LNCaP clone FGC (cell line): ENCODE measurements around the gene PNPLA2.

Experiments
- DNase-seq: peaks from one replicate; pipeline ENCODE4 v3.0.0-alpha.2; 2011; ENCODE audit warnings: low read depth
- H3K4me3 ChIP-seq: 2 replicates; pipeline ENCODE4 v1.5.1; 2011; ENCODE audit warnings: mild to moderate bottlenecking, low read depth, low read length, control low read depth
- CTCF ChIP-seq: IDR thresholded peaks from 2 replicates; pipeline ENCODE4 v1.5.1; 2012; ENCODE audit warnings: mild to moderate bottlenecking; ENCODE audit not compliant: control insufficient read depth, insufficient read depth; ENCODE audit errors: extremely low read depth

Gene PNPLA2

GRCh38 chr11:791658-792534 lies 26.8 kb upstream of the PNPLA2 start:
- no peak overlapping the region for H3K4me3 ChIP-seq
- no peak for DNase-seq
- no peak for TF ChIP-seq CTCF

- TF ChIP-seq CTCF, result no peak
- no peak overlapping the region for H3K4me3 ChIP-seq
- no peak for DNase-seq
Measured at GRCh38 chr11:792535-792821, 26.2 kb upstream of the PNPLA2 start.

GRCh38 chr11:792873-793272 lies 25.8 kb upstream of the PNPLA2 start:
- DNase-seq, result no peak
- no peak overlapping the region for H3K4me3 ChIP-seq
- TF ChIP-seq CTCF, result no peak

GRCh38 chr11:793556-793955 lies 25.2 kb upstream of the PNPLA2 start:
- H3K4me3 ChIP-seq, result no peak overlapping the region
- no peak for TF ChIP-seq CTCF
- no peak for DNase-seq

- TF ChIP-seq CTCF, result no peak
- peak overlapping the region; percentile 45 for H3K4me3 ChIP-seq
- DNase-seq, result no peak
Measured at GRCh38 chr11:794013-794765, 24.5 kb upstream of the PNPLA2 start.

GRCh38 chr11:794766-795633 lies 23.7 kb upstream of the PNPLA2 start:
- H3K4me3 ChIP-seq, result peak overlapping the region; percentile 45
- TF ChIP-seq CTCF, result no peak
- no peak for DNase-seq
